Stimulated activated CD4-positive, alpha-beta T cell treated with anti-CD3 and anti-CD28 coated beads, Interleukin-4, amount 100 ng/mL, for 1 hour (primary cell): ENCODE results near the gene HIP1R.

Experiments used
- DNase-seq: peaks from one replicate; pipeline ENCODE4 v3.0.0-alpha.2; 2020

HIP1R gene

GRCh38 chr12:122860854-122861586 lies 25.8 kb downstream of the HIP1R start:
- DNase-seq: no peak

- DNase-seq: no peak
Measured at GRCh38 chr12:122861587-122861970, 26.3 kb downstream of the HIP1R start.

- no peak for DNase-seq
Measured at GRCh38 chr12:122862110-122862634, 26.9 kb downstream of the HIP1R start.

GRCh38 chr12:122862872-122863701 lies 27.8 kb downstream of the HIP1R start:
- DNase-seq: no peak

- DNase-seq: no peak
Measured at GRCh38 chr12:122864894-122865253, 29.6 kb downstream of the HIP1R start.

- DNase-seq: no peak
Measured at GRCh38 chr12:122865268-122866231, 30.3 kb downstream of the HIP1R start.

- DNase-seq: peak; percentile 1
Measured at GRCh38 chr12:122866379-122866778, 31.1 kb downstream of the HIP1R start.

GRCh38 chr12:122866950-122867607 lies 31.8 kb downstream of the HIP1R start:
- peak; percentile 0 for DNase-seq

GRCh38 chr12:122867691-122868461 lies 32.6 kb downstream of the HIP1R start:
- peak; percentile 1 for DNase-seq

- DNase-seq: no peak
Measured at GRCh38 chr12:122868471-122869177, 33.4 kb downstream of the HIP1R start.

GRCh38 chr12:122869207-122869973 lies 34.1 kb downstream of the HIP1R start:
- DNase-seq: no peak

- DNase-seq: no peak
Measured at GRCh38 chr12:122870163-122870842, 35.0 kb downstream of the HIP1R start.

GRCh38 chr12:122870867-122871664 lies 35.8 kb downstream of the HIP1R start:
- no peak for DNase-seq

GRCh38 chr12:122871851-122872780 lies 36.9 kb downstream of the HIP1R start:
- peak; percentile 54 for DNase-seq

GRCh38 chr12:122872815-122873361 lies 37.6 kb downstream of the HIP1R start:
- no peak for DNase-seq

- no peak for DNase-seq
Measured at GRCh38 chr12:122873540-122873939, 38.3 kb downstream of the HIP1R start.

GRCh38 chr12:122874081-122874480 lies 38.8 kb downstream of the HIP1R start:
- DNase-seq: peak; percentile 52
